SK-N-SH treated with all-trans-retinoic acid at 6 μM for 48 hours (cell line): ENCODE results near the gene KLHDC8A.

Experiments
- ATAC-seq: fragments of 200-7000 bp; cut with Tn5 transposase; 3 replicates; pipeline ENCODE4 v1.9.1; 2020; ENCODE audit warnings: mild to moderate bottlenecking, moderate library complexity
- ARNTL ChIP-seq: fragments of 450-650 bp; formaldehyde crosslinking; IDR thresholded peaks from 2 replicates; pipeline ENCODE4 v1.5.0; 2020; ENCODE audit warnings: low read depth, mild to moderate bottlenecking, moderate library complexity, borderline replicate concordance
- BACH2 ChIP-seq: fragments of 250-450 bp; sonication (Bioruptor Pico); IDR thresholded peaks from 2 replicates; pipeline ENCODE4 v1.9.0; 2021; ENCODE audit warnings: mild to moderate bottlenecking, borderline replicate concordance
- CSDC2 ChIP-seq: fragments of 250-450 bp; sonication (Bioruptor Pico); IDR thresholded peaks from 2 replicates; pipeline ENCODE4 v1.5.0; 2020; ENCODE audit warnings: mild to moderate bottlenecking, moderate library complexity
- ESRRG ChIP-seq: fragments of 250-450 bp; sonication (Bioruptor Pico); IDR thresholded peaks from 2 replicates; pipeline ENCODE4 v1.6.1; 2021; ENCODE audit warnings: mild to moderate bottlenecking
- GLIS3 ChIP-seq: fragments of 250-450 bp; sonication (Bioruptor Pico); IDR thresholded peaks from 2 replicates; pipeline ENCODE4 v1.5.0; 2020; ENCODE audit warnings: mild to moderate bottlenecking, moderate library complexity
- ISL1 ChIP-seq: fragments of 250-450 bp; sonication (Bioruptor Pico); IDR thresholded peaks from 2 replicates; pipeline ENCODE4 v2.1.2; 2022; ENCODE audit warnings: mild to moderate bottlenecking, moderate library complexity
- OSR1 ChIP-seq: fragments of 250-450 bp; sonication (Bioruptor Pico); IDR thresholded peaks from 2 replicates; pipeline ENCODE4 v1.8.0; 2022; ENCODE audit warnings: moderate library complexity, mild to moderate bottlenecking, inconsistent platforms
- PPARA ChIP-seq: fragments of 250-450 bp; sonication (Bioruptor Pico); IDR thresholded peaks from 2 replicates; pipeline ENCODE4 v1.5.0; 2020; ENCODE audit warnings: mild to moderate bottlenecking, borderline replicate concordance
- RARB ChIP-seq: fragments of 250-450 bp; sonication (Bioruptor Pico); IDR thresholded peaks from 2 replicates; pipeline ENCODE4 v1.8.0; 2021; ENCODE audit warnings: mild to moderate bottlenecking, moderate library complexity
- SNAI2 ChIP-seq: fragments of 250-450 bp; sonication (Bioruptor Pico); IDR thresholded peaks from 2 replicates; pipeline ENCODE4 v1.5.0; 2020; ENCODE audit warnings: mild to moderate bottlenecking, moderate library complexity
- TCF4 ChIP-seq: fragments of 250-450 bp; sonication (Bioruptor Pico); IDR thresholded peaks from 2 replicates; pipeline ENCODE4 v1.8.0; 2021; ENCODE audit warnings: mild to moderate bottlenecking, moderate library complexity, borderline replicate concordance
- TOX ChIP-seq: fragments of 250-450 bp; sonication (Bioruptor Pico); IDR thresholded peaks from 2 replicates; pipeline ENCODE4 v1.8.0; 2021; ENCODE audit warnings: mild to moderate bottlenecking, moderate library complexity, borderline replicate concordance
- ZC3H10 ChIP-seq: fragments of 250-450 bp; sonication (Bioruptor Pico); IDR thresholded peaks from 2 replicates; pipeline ENCODE4 v1.5.1; 2021; ENCODE audit warnings: mild to moderate bottlenecking, moderate library complexity
- ZFP3 ChIP-seq: fragments of 250-450 bp; sonication (Bioruptor Pico); IDR thresholded peaks from 2 replicates; pipeline ENCODE4 v1.5.0; 2020; ENCODE audit warnings: mild to moderate bottlenecking, moderate library complexity
- ZFP30 ChIP-seq: fragments of 450-650 bp; formaldehyde crosslinking; IDR thresholded peaks from 2 replicates; pipeline ENCODE4 v1.5.0; 2022; ENCODE audit warnings: mild to moderate bottlenecking, moderate library complexity
- ZNF565 ChIP-seq: fragments of 450-650 bp; formaldehyde crosslinking; conservative IDR thresholded peaks from 2 replicates; pipeline ENCODE4 v1.5.0; 2020; ENCODE audit warnings: low read depth, mild to moderate bottlenecking, moderate library complexity
- ZNF70 ChIP-seq: fragments of 450-650 bp; formaldehyde crosslinking; IDR thresholded peaks from 2 replicates; pipeline ENCODE4 v1.5.0; 2020; ENCODE audit warnings: mild to moderate bottlenecking, moderate library complexity
- ZNF8 ChIP-seq: fragments of 450-650 bp; formaldehyde crosslinking; IDR thresholded peaks from 2 replicates; pipeline ENCODE4 v1.5.0; 2020; ENCODE audit warnings: mild to moderate bottlenecking, moderate library complexity
- TF ChIP-seq, protein P1 (sequence below): fragments of 250-450 bp; sonication (Bioruptor Pico); IDR thresholded peaks from 2 replicates; pipeline ENCODE4 v1.8.0; 2021; ENCODE audit warnings: low read depth, mild to moderate bottlenecking, moderate library complexity, borderline replicate concordance
- TF ChIP-seq, protein P2 (sequence below): fragments of 250-450 bp; sonication (Bioruptor Pico); IDR thresholded peaks from 2 replicates; pipeline ENCODE4 v1.5.0; 2020; ENCODE audit warnings: mild to moderate bottlenecking, moderate library complexity
- TF ChIP-seq, protein P3 (sequence below): fragments of 250-450 bp; sonication (Bioruptor Pico); IDR thresholded peaks from 2 replicates; pipeline ENCODE4 v1.5.1; 2021; ENCODE audit warnings: mild to moderate bottlenecking, moderate library complexity
- TF ChIP-seq, protein P4 (sequence below): fragments of 250-450 bp; sonication (Bioruptor Pico); IDR thresholded peaks from 2 replicates; pipeline ENCODE4 v1.5.1; 2020; ENCODE audit warnings: low read depth, mild to moderate bottlenecking, moderate library complexity
- TF ChIP-seq, protein P5 (sequence below): fragments of 250-450 bp; sonication (Bioruptor Pico); IDR thresholded peaks from 2 replicates; pipeline ENCODE4 v1.8.0; 2020; ENCODE audit warnings: mild to moderate bottlenecking, moderate library complexity, borderline replicate concordance

KLHDC8A gene

DNA sequence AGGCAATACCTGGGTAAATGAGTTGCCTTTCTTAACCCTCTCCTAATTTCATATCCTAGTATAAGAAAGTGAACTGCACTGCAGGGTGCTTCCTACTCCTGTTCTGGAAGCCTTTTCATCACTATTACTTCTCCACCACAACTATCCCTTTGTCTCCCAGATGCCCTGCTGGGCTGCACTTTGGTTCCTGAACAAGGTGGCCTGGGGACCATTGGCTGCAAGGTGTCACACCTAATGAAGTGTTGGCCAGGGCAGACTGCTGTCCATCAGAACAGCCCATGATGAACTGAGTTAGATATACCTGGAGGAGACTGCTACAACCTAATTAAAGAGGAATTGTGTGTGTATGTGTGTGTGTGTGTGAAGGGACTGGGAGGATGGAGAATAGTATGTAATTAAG, 1.9 kb upstream of the KLHDC8A start:
- no peak for ATAC-seq
- no peak for TF ChIP-seq ISL1 (CRISPR knock-in tag)
- TF ChIP-seq, protein P1, sequence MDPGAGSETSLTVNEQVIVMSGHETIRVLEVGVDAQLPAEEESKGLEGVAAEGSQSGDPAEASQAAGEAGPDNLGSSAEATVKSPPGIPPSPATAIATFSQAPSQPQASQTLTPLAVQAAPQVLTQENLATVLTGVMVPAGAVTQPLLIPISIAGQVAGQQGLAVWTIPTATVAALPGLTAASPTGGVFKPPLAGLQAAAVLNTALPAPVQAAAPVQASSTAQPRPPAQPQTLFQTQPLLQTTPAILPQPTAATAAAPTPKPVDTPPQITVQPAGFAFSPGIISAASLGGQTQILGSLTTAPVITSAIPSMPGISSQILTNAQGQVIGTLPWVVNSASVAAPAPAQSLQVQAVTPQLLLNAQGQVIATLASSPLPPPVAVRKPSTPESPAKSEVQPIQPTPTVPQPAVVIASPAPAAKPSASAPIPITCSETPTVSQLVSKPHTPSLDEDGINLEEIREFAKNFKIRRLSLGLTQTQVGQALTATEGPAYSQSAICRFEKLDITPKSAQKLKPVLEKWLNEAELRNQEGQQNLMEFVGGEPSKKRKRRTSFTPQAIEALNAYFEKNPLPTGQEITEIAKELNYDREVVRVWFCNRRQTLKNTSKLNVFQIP, result no peak
- TF ChIP-seq, protein P2, sequence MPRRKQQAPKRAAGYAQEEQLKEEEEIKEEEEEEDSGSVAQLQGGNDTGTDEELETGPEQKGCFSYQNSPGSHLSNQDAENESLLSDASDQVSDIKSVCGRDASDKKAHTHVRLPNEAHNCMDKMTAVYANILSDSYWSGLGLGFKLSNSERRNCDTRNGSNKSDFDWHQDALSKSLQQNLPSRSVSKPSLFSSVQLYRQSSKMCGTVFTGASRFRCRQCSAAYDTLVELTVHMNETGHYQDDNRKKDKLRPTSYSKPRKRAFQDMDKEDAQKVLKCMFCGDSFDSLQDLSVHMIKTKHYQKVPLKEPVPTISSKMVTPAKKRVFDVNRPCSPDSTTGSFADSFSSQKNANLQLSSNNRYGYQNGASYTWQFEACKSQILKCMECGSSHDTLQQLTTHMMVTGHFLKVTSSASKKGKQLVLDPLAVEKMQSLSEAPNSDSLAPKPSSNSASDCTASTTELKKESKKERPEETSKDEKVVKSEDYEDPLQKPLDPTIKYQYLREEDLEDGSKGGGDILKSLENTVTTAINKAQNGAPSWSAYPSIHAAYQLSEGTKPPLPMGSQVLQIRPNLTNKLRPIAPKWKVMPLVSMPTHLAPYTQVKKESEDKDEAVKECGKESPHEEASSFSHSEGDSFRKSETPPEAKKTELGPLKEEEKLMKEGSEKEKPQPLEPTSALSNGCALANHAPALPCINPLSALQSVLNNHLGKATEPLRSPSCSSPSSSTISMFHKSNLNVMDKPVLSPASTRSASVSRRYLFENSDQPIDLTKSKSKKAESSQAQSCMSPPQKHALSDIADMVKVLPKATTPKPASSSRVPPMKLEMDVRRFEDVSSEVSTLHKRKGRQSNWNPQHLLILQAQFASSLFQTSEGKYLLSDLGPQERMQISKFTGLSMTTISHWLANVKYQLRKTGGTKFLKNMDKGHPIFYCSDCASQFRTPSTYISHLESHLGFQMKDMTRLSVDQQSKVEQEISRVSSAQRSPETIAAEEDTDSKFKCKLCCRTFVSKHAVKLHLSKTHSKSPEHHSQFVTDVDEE (CRISPR knock-in tag), result no peak
- no peak for TF ChIP-seq ZNF8 (CRISPR knock-in tag)
- TF ChIP-seq TCF4 (CRISPR knock-in tag), result no peak
- no peak for TF ChIP-seq PPARA (CRISPR knock-in tag)
- TF ChIP-seq ZFP30 (CRISPR knock-in tag), result no peak
- TF ChIP-seq, protein P3, sequence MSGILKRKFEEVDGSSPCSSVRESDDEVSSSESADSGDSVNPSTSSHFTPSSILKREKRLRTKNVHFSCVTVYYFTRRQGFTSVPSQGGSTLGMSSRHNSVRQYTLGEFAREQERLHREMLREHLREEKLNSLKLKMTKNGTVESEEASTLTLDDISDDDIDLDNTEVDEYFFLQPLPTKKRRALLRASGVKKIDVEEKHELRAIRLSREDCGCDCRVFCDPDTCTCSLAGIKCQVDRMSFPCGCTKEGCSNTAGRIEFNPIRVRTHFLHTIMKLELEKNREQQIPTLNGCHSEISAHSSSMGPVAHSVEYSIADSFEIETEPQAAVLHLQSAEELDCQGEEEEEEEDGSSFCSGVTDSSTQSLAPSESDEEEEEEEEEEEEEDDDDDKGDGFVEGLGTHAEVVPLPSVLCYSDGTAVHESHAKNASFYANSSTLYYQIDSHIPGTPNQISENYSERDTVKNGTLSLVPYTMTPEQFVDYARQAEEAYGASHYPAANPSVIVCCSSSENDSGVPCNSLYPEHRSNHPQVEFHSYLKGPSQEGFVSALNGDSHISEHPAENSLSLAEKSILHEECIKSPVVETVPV (CRISPR knock-in tag), result no peak
- no peak for TF ChIP-seq ESRRG (CRISPR knock-in tag)
- TF ChIP-seq OSR1, result no peak
- TF ChIP-seq TOX, result no peak
- TF ChIP-seq, protein P4, sequence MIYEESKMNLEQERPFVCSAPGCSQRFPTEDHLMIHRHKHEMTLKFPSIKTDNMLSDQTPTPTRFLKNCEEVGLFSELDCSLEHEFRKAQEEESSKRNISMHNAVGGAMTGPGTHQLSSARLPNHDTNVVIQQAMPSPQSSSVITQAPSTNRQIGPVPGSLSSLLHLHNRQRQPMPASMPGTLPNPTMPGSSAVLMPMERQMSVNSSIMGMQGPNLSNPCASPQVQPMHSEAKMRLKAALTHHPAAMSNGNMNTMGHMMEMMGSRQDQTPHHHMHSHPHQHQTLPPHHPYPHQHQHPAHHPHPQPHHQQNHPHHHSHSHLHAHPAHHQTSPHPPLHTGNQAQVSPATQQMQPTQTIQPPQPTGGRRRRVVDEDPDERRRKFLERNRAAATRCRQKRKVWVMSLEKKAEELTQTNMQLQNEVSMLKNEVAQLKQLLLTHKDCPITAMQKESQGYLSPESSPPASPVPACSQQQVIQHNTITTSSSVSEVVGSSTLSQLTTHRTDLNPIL (CRISPR knock-in tag), result no peak
- TF ChIP-seq ARNTL, result no peak
- TF ChIP-seq, protein P5, sequence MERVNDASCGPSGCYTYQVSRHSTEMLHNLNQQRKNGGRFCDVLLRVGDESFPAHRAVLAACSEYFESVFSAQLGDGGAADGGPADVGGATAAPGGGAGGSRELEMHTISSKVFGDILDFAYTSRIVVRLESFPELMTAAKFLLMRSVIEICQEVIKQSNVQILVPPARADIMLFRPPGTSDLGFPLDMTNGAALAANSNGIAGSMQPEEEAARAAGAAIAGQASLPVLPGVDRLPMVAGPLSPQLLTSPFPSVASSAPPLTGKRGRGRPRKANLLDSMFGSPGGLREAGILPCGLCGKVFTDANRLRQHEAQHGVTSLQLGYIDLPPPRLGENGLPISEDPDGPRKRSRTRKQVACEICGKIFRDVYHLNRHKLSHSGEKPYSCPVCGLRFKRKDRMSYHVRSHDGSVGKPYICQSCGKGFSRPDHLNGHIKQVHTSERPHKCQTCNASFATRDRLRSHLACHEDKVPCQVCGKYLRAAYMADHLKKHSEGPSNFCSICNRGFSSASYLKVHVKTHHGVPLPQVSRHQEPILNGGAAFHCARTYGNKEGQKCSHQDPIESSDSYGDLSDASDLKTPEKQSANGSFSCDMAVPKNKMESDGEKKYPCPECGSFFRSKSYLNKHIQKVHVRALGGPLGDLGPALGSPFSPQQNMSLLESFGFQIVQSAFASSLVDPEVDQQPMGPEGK (CRISPR knock-in tag), result no peak
- TF ChIP-seq SNAI2, result no peak
- TF ChIP-seq ZNF565 (CRISPR knock-in tag), result no peak
- no peak for TF ChIP-seq ZFP3 (CRISPR knock-in tag)
- no peak for TF ChIP-seq GLIS3
- TF ChIP-seq ZC3H10 (CRISPR knock-in tag), result no peak
- TF ChIP-seq BACH2 (CRISPR knock-in tag), result no peak

DNA sequence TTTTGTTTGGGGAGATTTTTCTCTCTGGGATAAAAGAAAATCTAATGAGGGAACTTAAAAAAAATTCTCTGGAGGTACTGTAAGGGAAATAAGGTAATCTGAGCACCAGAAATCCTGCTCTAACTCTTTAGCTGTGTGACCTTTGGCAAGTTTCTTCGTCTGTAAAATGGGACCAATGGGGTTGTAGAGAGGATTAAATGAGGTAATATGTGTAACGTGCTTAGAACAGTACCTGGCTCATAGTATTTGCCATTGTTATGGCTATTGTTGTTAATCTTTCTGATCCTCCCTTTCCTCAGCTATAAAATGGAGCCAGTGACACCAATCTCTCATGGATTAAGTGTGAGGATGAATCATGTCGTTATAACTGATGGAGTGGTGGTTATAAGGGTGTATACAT, 845 bp upstream of the KLHDC8A start:
- TF ChIP-seq, protein P1, result no peak
- TF ChIP-seq BACH2 (CRISPR knock-in tag) (no peak), OSR1 (no peak), ZFP3 (CRISPR knock-in tag) (no peak), TCF4 (CRISPR knock-in tag) (no peak), ESRRG (CRISPR knock-in tag) (no peak), SNAI2 (no peak), ZFP30 (CRISPR knock-in tag) (no peak), RARB (CRISPR knock-in tag) (no peak), ISL1 (CRISPR knock-in tag) (no peak), GLIS3 (no peak), CSDC2 (CRISPR knock-in tag) (no peak), ARNTL (no peak), ZNF565 (CRISPR knock-in tag) (no peak), ZNF70 (CRISPR knock-in tag) (no peak)
- TF ChIP-seq, protein P2 (CRISPR knock-in tag), result no peak
- TF ChIP-seq, protein P4 (CRISPR knock-in tag), result no peak
- no peak for ATAC-seq
